ENCODE data around the gene POLR1G. TPM values are rescaled to one million over a fixed set of nuclear protein-coding genes. Genes with fewer than 3 reads are reported as not detected.
A peak's percentile ranks its signal among the peaks of the same experiment; 100 is the strongest.
"Not testable (repeated sequence)": the region's sequence is repeated elsewhere in the genome, so short reads cannot be mapped to it uniquely, and the experiment has no call there.

Gene POLR1G
- total and polyA plus RNA-seq, 9 of the 15 experiments (the other 6 are each of a cell fraction or from before 2014, with no cell fraction given), result 3.0 to 50.1 (median 27.4) TPM

GRCh38 chr19:45409557-45409920, 3.1 kb downstream of the POLR1G start (continued):
- no peak for TF ChIP-seq THRB (CRISPR knock-in tag; conservative IDR thresholded peaks at IDR 0.05)
- no peak for TF ChIP-seq FOS (IDR thresholded peaks at IDR 0.05; ENCODE audit: extremely low read depth, insufficient read length)
- no peak for TF ChIP-seq FOXJ3 (CRISPR knock-in tag; IDR thresholded peaks at IDR 0.05)
- TF ChIP-seq ZBTB8A (IDR thresholded peaks at IDR 0.05; ENCODE audit: partially characterized antibody), result no peak
- TF ChIP-seq SIX5 (IDR thresholded peaks at IDR 0.05; ENCODE audit: borderline replicate concordance in 1 of 2, insufficient read depth in 1 of 2, low read depth in 1 of 2, low read length in 2 of 2), result no peak

- intact Hi-C loops (cut with micrococcal nuclease); ATAC-seq; H4K20me1 ChIP-seq (replicated peaks; ENCODE audit: control insufficient read depth, insufficient read depth, low read length); DNase-seq (ENCODE audit: extremely low read depth in 1 of 4, low spot score in 3 of 4); H3K4me2 ChIP-seq (ENCODE audit: insufficient read depth, low read length); POLR2A ChIA-PET; CTCF ChIA-PET (ENCODE audit: low intra/inter-chr PET ratio); in situ Hi-C loops (cut with MboI); FAIRE-seq; H3K9me3 ChIP-seq (replicated peaks; ENCODE audit: control insufficient read depth, insufficient read depth, low read depth, low read length); H3K9me1 ChIP-seq (ENCODE audit: control insufficient read depth, insufficient read depth, low read length); H2AFZ ChIP-seq (ENCODE audit: low read depth, low read length); H3K9ac ChIP-seq (ENCODE audit: insufficient read depth in 1 of 2, low read depth in 2 of 2, low read length in 2 of 2); H3K27ac ChIP-seq (ENCODE audit: extremely low read depth, low read depth, low read length); H3K27me3 ChIP-seq (ENCODE audit: control insufficient read depth in 2 of 2, insufficient read depth in 2 of 2, low read length in 2 of 2); H3K4me3 ChIP-seq; BruUV-seq (replicated peaks): not testable (repeated sequence)
- Histone ChIP-seq H3K4me1 (replicated peaks in 1 of 2; ENCODE audit: control insufficient read depth in 2 of 2, insufficient read depth in 2 of 2, low read length in 2 of 2) (peaks cover 0 to 34% of the 10 kb centered on the region in 2 experiments; a peak in 2 of 5 replicates), H3K79me2 (ENCODE audit: control insufficient read depth, insufficient read depth, low read length) (peaks cover 29% of the 10 kb centered on the region), H3K36me3 (ENCODE audit: control insufficient read depth, insufficient read depth, low read length) (peaks cover 52% of the 10 kb centered on the region; the same call in 2 of the 3 replicates)
- WGBS (ENCODE audit: insufficient coverage, low coverage, missing lambda C conversion rate), result 95% methylated on average over 4 of the region's 4 CpGs
- TF ChIP-seq POLR2G (IDR thresholded peaks at IDR 0.05; ENCODE audit: low read depth, low read length), result 0 out of 2 replicates have a peak, but pooled peaks have one; percentile 13
- peak; percentile 58 for TF ChIP-seq POLR2A (conservative IDR thresholded peaks at IDR 0.05)
These were observed 3.9 kb downstream of the POLR1G start for GRCh38 chr19:45410330-45410729.

Measured in K562 (cell line).